ENCODE data around the gene RASSF1. TPM values are rescaled to one million over a fixed set of nuclear protein-coding genes. Genes with fewer than 3 reads are reported as not detected.

Gene RASSF1, protein sequence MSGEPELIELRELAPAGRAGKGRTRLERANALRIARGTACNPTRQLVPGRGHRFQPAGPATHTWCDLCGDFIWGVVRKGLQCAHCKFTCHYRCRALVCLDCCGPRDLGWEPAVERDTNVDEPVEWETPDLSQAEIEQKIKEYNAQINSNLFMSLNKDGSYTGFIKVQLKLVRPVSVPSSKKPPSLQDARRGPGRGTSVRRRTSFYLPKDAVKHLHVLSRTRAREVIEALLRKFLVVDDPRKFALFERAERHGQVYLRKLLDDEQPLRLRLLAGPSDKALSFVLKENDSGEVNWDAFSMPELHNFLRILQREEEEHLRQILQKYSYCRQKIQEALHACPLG
- 27.8 TPM for total RNA-seq (ENCODE audit: unreplicated experiment)
- long read RNA-seq, transcript RASSF1-201 (5 exons, 1,757 nt), result major isoform, 24 of 37 reads
- long read RNA-seq, partial matches to known transcripts, result 0 of 37 reads
- long read RNA-seq, other reads (novel, unspliced or antisense), result 13 of 37 reads

DNA sequence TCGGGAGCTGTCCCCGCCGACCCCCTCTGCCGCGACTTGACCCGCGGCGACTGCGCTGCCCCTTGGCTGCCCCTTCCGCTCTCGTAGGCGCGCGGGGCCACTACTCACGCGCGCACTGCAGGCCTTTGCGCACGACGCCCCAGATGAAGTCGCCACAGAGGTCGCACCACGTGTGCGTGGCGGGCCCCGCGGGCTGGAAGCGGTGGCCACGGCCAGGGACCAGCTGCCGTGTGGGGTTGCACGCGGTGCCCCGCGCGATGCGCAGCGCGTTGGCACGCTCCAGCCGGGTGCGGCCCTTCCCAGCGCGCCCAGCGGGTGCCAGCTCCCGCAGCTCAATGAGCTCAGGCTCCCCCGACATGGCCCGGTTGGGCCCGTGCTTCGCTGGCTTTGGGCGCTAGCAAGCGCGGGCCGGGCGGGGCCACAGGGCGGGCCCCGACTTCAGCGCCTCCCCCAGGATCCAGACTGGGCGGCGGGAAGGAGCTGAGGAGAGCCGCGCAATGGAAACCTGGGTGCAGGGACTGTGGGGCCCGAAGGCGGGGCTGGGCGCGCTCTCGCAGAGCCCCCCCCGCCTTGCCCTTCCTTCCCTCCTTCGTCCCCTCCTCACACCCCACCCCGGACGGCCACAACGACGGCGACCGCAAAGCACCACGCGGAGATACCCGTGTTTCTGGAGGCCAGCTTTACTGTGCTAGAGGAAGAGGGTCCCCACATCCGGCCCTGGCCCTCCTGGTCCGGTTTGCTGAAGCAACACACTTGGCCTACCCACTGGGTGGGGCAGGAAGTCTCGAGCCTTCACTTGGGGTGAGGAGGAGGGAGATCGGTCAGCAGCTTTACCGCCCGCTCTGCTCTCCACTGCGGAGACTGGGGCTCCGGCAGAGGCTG, at the start of gene RASSF1:
TSS of gene RASSF1 (minus strand) at position 389 of the 882 bp plus-strand sequence. CDS start at position 358, 31 bp downstream.
- no peak for DNase-seq
- Mint-ChIP-seq H3K4me1 (ENCODE audit: low read depth, unreplicated experiment) (peaks cover 20% of the 10 kb centered on the region), H3K9me3 (ENCODE audit: unreplicated experiment) (peaks cover 21% of the 10 kb centered on the region), H3K27me3 (ENCODE audit: unreplicated experiment) (peaks cover 32% of the 10 kb centered on the region), H3K27ac (ENCODE audit: unreplicated experiment) (no peak within 1 kb of the TSS), H3K36me3 (ENCODE audit: unreplicated experiment) (peaks cover 4% of the 10 kb centered on the region), H3K4me3 (ENCODE audit: unreplicated experiment) (peak within 1 kb of the TSS; percentile 69)
- TF ChIP-seq, protein P1, sequence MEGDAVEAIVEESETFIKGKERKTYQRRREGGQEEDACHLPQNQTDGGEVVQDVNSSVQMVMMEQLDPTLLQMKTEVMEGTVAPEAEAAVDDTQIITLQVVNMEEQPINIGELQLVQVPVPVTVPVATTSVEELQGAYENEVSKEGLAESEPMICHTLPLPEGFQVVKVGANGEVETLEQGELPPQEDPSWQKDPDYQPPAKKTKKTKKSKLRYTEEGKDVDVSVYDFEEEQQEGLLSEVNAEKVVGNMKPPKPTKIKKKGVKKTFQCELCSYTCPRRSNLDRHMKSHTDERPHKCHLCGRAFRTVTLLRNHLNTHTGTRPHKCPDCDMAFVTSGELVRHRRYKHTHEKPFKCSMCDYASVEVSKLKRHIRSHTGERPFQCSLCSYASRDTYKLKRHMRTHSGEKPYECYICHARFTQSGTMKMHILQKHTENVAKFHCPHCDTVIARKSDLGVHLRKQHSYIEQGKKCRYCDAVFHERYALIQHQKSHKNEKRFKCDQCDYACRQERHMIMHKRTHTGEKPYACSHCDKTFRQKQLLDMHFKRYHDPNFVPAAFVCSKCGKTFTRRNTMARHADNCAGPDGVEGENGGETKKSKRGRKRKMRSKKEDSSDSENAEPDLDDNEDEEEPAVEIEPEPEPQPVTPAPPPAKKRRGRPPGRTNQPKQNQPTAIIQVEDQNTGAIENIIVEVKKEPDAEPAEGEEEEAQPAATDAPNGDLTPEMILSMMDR (IDR thresholded peaks at IDR 0.05; ENCODE audit: partially characterized antibody, unreplicated experiment), result no peak

DNA sequence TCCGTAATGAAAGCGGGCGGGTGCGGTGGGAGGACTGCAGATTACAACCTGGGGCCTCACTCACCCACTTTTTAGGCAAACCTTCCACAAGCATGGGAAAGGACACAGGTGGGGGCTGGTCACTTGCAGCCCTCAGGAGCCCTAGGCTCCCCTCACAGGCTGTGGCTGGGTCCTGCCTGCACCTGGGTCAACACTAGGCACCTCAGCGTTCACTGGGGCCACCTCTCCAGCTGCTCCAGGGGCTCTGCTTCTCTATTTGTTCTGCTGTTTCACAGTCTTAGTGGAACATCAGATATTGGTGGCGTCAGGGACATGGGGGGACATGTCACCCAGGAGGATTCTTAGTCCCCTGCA, 48.8 kb upstream of the RASSF1 start:
- no peak overlapping the region for H3K27ac Mint-ChIP-seq (ENCODE audit: unreplicated experiment)
- no peak overlapping the region for H3K4me3 Mint-ChIP-seq (ENCODE audit: unreplicated experiment)
- H3K4me1 Mint-ChIP-seq (ENCODE audit: low read depth, unreplicated experiment), result peaks cover 10% of the 10 kb centered on the region
- peaks cover 6% of the 10 kb centered on the region for H3K27me3 Mint-ChIP-seq (ENCODE audit: unreplicated experiment)
- TF ChIP-seq, protein P1 (IDR thresholded peaks at IDR 0.05; ENCODE audit: partially characterized antibody, unreplicated experiment), result no peak
- no peak for DNase-seq
- no peaks in the 10 kb centered on the region for H3K9me3 Mint-ChIP-seq (ENCODE audit: unreplicated experiment)
- H3K36me3 Mint-ChIP-seq (ENCODE audit: unreplicated experiment), result no peaks in the 10 kb centered on the region

DNA sequence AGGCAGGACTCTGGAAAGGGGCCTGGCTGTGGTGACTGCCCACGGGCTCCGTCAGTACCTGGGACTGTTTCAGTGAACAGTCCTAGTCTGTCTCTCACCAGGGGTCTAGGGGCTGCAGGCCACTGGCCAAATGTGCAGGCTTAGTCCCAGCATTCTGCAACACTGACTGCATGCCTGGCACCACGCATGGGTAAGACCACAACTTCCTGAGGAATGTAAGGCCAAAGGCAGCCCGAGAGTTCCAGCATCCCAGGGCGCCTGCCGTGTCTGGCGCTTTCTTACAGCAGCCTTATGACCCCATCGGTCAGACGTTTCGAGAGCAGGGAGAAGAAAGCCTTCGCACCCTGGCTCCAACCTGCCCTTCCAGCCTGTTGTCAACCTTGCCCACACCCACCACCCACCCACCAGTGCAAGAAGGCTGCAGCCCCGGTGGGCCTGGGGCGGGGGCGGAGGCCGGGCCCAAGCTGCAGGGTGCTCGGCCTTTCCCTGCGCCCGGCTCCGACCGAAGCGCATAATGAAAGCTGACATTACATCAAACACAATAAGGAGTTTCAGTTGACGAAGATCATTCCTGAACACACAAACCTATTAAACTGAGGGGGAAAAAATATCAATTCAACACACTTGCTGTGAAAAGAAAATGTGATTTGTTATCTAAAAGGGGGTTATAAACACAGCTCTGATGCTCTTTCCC, 48.2 kb upstream of the RASSF1 start:
- Mint-ChIP-seq H3K4me1 (ENCODE audit: low read depth, unreplicated experiment) (peaks cover 12% of the 10 kb centered on the region), H3K4me3 (ENCODE audit: unreplicated experiment) (no peak overlapping the region), H3K27me3 (ENCODE audit: unreplicated experiment) (peaks cover 6% of the 10 kb centered on the region), H3K36me3 (ENCODE audit: unreplicated experiment) (no peaks in the 10 kb centered on the region), H3K27ac (ENCODE audit: unreplicated experiment) (peak overlapping the region; percentile 18), H3K9me3 (ENCODE audit: unreplicated experiment) (no peaks in the 10 kb centered on the region)
- DNase-seq, result no peak
- TF ChIP-seq, protein P1 (IDR thresholded peaks at IDR 0.05; ENCODE audit: partially characterized antibody, unreplicated experiment), result peak; percentile 10

DNA sequence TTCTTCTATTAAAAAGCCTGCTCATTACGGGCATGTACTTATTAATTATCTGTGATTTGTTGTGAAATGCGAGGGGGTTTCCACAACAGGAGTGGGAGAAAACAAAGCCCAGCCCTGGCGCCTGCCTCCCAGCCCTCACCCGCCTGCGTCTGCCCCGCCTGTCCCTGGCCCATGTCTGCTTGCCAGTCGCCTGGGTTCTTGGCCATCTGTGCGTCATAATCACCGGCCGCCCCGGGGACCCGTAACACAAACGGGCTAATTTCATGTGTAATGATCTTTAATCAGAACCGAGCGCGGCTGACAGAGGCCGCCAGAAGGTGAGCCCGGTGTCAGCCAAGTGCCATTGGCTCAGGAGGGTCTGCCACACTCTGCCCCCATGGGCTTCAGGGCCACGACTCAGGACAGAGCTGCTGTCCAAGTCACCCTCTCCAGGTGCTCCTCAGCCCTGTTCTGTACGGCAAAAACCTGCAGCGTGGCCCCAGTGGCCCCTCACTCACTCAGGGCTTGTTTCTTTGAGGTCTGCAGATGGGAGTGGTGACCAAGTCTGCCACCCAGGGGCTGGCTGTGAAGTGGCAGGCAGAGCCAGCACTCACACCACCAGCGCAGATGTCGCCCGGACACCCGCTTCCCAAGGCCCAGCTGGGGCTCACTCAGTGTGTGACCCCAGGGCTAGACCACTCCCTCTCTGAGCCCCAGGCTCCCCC, 47.5 kb upstream of the RASSF1 start:
- Mint-ChIP-seq H3K4me1 (ENCODE audit: low read depth, unreplicated experiment) (peaks cover 12% of the 10 kb centered on the region), H3K27ac (ENCODE audit: unreplicated experiment) (no peak overlapping the region), H3K9me3 (ENCODE audit: unreplicated experiment) (peaks cover 2% of the 10 kb centered on the region), H3K36me3 (ENCODE audit: unreplicated experiment) (no peaks in the 10 kb centered on the region), H3K27me3 (ENCODE audit: unreplicated experiment) (peaks cover 8% of the 10 kb centered on the region), H3K4me3 (ENCODE audit: unreplicated experiment) (no peak overlapping the region)
- TF ChIP-seq, protein P1 (IDR thresholded peaks at IDR 0.05; ENCODE audit: partially characterized antibody, unreplicated experiment), result peak; percentile 34
- peak; percentile 68 for DNase-seq
